ENCODE data around the gene PDILT. TPM values are rescaled to one million over a fixed set of nuclear protein-coding genes. Genes with fewer than 3 reads are reported as not detected.

PDILT gene
- not detected for total RNA-seq

DNA sequence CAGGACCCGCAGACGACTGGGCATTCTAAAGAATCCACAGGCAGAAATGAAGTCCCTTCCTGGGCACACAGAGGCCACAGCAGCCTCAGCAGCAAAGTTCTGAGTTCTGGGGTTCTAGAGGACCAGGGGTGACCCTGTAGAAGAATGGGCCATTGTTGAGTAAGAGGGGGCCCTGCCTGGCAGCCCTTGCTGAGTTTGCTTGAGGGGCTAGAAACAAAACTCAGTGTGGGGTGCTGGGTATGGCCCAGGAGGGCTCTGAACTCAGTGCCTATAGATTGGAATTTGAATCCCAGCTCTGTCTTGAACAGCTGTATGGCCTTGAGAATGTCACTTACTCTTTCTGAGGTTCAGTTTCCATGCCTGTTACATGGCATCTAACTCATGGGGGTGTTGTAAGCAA lies at the start of gene PDILT:
Gene PDILT, minus strand, starts transcription at position 101 of the 400 bp plus-strand sequence. CDS start 5,437 bp downstream, outside the sequence.

GRCh38 chr16:20451364-20451763 lies 46.8 kb upstream of the PDILT start, which contains the start of gene ACSM2A:
ACSM2A (plus strand) TSS chr16:20451521; CDS start chr16:20460115, 8,594 bp downstream.

GRCh38 chr16:20409398-20410120 lies 5.0 kb upstream of the PDILT start, which contains the start of gene ACSM5:
ACSM5 (plus strand) TSS chr16:20409534; CDS start chr16:20411485, 1,951 bp downstream.

GRCh38 chr16:20352615-20353014 lies 51.9 kb downstream of the PDILT start, which contains the start of gene UMOD:
UMOD (minus strand) TSS chr16:20352715; CDS start chr16:20350737, 1,978 bp downstream.

GRCh38 chr16:20327444-20328041 lies 77.0 kb downstream of the PDILT start, which contains the start of gene GP2:
GP2 (minus strand) TSS chr16:20327513; CDS start chr16:20326431, 1,082 bp downstream.

Other genes with a start within 250 kb of the PDILT start
- gene GP2, start 77.2 kb downstream of the PDILT start, total RNA-seq: not detected
- gene UMOD, start 52.0 kb downstream of the PDILT start, total RNA-seq: not detected
- gene ACSM5, start 4.8 kb upstream of the PDILT start, total RNA-seq: 0.31 TPM
- gene ACSM2A, start 46.8 kb upstream of the PDILT start, total RNA-seq: not detected
- gene ACSM2B, start 171.6 kb upstream of the PDILT start, total RNA-seq: not detected